Kidney epithelial cell (primary cell): ENCODE data around the gene DOCK9. TPM values are rescaled to one million over a fixed set of nuclear protein-coding genes. Genes with fewer than 3 reads are reported as not detected.
A peak's percentile ranks its signal among the peaks of the same experiment; 100 is the strongest.

Experiments used
- DNase-seq: peaks from one replicate; pipeline ENCODE4 v3.0.0-alpha.2; 2010; ENCODE audit warnings: low read depth
- H3K27me3 ChIP-seq: 2 replicates; pipeline ENCODE4 v1.6.0; 2011; ENCODE audit warnings: low read length; ENCODE audit not compliant: control insufficient read depth, insufficient read depth
- H3K36me3 ChIP-seq: 2 replicates; pipeline ENCODE4 v1.5.1; 2011; ENCODE audit warnings: low read length; ENCODE audit not compliant: control insufficient read depth, insufficient read depth
- H3K4me3 ChIP-seq: 2 replicates; pipeline ENCODE4 v1.5.1; 2011; ENCODE audit warnings: low read depth, mild to moderate bottlenecking, control low read depth, low read length
- total RNA-seq: library from RNA; depleted of rRNA; stranded (reverse); fragments of >200 nt; gene quantifications from 2 replicates; pipeline ENCODE4 v1.2.3, GENCODE V29; 2015
- TF ChIP-seq, protein P1 (sequence below): IDR thresholded peaks from 2 replicates; pipeline ENCODE4 v1.5.1; 2011; ENCODE audit warnings: mild to moderate bottlenecking, moderate library complexity, low read length, control low read depth, inconsistent platforms; ENCODE audit not compliant: insufficient read depth, poor library complexity, severe bottlenecking

DOCK9 gene
- total RNA-seq, 1 donor from 2014 or later: 226 TPM

- Histone ChIP-seq H3K4me3 (no peak overlapping the region), H3K27me3 (no peaks in the 10 kb centered on the region), H3K36me3 (no peaks in the 10 kb centered on the region)
- TF ChIP-seq, protein P1, sequence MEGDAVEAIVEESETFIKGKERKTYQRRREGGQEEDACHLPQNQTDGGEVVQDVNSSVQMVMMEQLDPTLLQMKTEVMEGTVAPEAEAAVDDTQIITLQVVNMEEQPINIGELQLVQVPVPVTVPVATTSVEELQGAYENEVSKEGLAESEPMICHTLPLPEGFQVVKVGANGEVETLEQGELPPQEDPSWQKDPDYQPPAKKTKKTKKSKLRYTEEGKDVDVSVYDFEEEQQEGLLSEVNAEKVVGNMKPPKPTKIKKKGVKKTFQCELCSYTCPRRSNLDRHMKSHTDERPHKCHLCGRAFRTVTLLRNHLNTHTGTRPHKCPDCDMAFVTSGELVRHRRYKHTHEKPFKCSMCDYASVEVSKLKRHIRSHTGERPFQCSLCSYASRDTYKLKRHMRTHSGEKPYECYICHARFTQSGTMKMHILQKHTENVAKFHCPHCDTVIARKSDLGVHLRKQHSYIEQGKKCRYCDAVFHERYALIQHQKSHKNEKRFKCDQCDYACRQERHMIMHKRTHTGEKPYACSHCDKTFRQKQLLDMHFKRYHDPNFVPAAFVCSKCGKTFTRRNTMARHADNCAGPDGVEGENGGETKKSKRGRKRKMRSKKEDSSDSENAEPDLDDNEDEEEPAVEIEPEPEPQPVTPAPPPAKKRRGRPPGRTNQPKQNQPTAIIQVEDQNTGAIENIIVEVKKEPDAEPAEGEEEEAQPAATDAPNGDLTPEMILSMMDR: peak; percentile 2
- no peak for DNase-seq
These were observed 150.4 kb downstream of the DOCK9 start for GRCh38 chr13:98827449-98827848.

DNA sequence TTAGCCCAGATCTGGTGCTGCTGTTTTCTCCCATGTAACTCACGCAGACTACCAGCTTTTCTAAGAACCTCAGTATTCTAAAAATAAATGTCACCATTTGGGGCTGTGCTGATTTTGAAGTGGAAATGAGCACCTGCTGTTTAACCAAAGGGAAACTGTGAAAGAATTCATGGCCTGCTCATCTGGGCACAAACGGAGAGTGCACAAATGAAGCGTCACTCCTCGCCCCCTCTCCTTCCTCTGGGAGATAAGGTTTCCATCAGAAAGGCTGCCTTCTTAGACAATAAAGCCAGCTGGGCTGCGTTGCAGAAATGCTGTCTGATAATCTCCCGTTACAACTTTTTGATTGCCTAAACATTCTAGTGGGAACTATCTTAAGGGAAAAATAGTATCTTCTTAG lies 151.7 kb downstream of the DOCK9 start:
- Histone ChIP-seq H3K27me3 (no peaks in the 10 kb centered on the region), H3K4me3 (no peak overlapping the region), H3K36me3 (no peaks in the 10 kb centered on the region)
- DNase-seq: no peak
- TF ChIP-seq, protein P1: no peak

DNA sequence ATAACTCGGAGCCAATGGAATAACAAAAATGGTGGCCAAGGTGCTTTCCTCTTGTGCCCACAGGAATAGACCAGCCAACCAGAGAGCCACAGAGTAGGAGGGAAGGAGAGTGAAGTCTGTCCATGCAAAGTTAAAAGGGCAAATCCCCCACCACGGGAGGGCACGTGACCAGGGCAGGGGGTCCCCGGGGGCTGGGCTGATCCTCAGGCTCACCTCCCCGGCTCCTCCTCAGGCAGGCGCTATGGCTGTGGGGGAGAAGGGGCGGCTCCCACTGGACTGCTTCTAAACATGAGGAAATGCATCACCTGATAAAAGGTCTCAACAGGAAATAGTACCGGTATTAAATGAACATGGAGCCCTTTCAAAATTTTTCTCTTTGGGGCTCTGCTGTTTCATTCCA lies 152.2 kb downstream of the DOCK9 start:
- H3K27me3 ChIP-seq: no peaks in the 10 kb centered on the region
- DNase-seq: no peak
- H3K36me3 ChIP-seq: no peaks in the 10 kb centered on the region
- no peak overlapping the region for H3K4me3 ChIP-seq
- TF ChIP-seq, protein P1: no peak

DNA sequence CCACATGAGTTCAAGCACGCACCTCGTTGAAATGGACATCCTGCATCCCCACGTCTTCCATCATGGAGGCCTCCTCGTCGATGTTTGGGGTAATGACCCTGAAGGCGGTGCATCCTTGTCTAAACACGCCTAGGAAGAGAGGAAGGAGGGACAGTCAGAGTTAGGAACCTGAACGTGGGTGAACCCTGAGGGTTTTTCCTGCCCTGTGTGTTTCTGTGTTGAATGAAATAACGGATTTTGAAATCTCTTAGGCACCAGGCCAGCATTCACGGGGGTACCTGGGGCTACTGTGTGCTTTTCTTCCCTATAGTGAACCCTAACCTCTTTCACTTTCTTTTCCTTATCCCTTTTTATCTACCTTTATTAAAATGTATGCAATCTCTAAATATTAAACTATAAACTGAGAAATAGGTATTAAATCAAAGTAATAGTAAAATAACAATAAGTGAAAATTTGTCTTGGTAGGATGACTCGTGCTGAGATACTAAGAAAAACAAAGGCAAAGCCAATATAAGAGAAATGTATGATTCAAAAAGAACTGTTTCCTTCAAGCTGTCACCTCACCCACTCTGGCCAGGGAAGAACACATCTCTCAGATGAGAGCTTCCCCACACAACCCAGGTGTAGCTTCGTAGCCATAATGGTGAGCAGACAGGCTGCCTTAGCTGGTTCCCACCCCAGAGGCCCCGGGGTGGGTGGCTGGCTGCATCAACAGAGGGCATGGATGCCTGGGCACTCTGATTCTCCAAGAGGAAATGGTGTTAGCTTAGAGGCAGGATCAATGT lies 153.3 kb downstream of the DOCK9 start:
- H3K4me3 ChIP-seq: no peak overlapping the region
- H3K36me3 ChIP-seq: no peaks in the 10 kb centered on the region
- H3K27me3 ChIP-seq: no peaks in the 10 kb centered on the region
- TF ChIP-seq, protein P1: no peak
- DNase-seq: no peak

DNA sequence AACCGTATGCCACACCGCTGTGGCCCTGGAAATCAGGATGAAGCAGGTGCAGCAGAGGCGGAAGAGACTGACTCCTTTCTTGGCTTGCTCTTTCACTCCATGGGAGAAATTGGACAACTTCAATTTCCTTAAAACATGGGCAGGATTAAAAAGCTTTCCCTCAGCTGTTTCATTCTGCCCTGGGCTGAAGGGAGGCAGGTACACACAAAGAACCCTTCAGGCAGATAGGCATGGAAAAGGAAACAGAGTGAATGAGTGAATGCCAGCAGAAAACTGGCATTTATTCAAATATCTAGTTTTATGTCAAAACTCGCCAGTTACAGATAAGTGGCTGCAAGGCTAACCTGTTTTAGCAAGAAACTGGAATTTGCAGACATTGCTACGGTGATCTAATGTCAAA lies 154.4 kb downstream of the DOCK9 start:
- Histone ChIP-seq H3K4me3 (no peak overlapping the region), H3K36me3 (no peaks in the 10 kb centered on the region), H3K27me3 (no peaks in the 10 kb centered on the region)
- TF ChIP-seq, protein P1: no peak
- DNase-seq: no peak

DNA sequence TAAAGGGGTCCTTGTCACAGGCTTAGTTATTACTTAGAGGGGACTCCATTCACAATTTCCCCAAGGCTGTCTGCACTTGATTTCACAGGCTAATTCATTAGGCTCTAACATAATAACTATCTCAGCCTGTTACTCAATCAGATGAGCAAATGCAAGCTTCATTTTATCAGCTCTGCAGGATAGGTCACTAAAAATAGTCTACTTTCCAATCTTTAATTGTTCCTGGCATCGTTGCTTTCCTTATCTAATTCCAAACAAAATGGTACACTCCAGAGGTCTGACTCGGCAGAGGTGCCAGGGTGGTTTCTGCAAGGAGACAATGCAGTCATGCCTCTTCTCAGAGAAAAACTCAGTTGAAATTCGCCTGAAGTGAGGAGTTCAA lies 155.6 kb downstream of the DOCK9 start:
- Histone ChIP-seq H3K4me3 (no peak overlapping the region), H3K36me3 (no peaks in the 10 kb centered on the region), H3K27me3 (no peaks in the 10 kb centered on the region)
- no peak for DNase-seq
- TF ChIP-seq, protein P1: no peak
